SK-N-SH (cell line): Measurements from ENCODE around the gene STAC3. TPM values are rescaled to one million over a fixed set of nuclear protein-coding genes. Genes with fewer than 3 reads are reported as not detected.
A peak's percentile ranks its signal among the peaks of the same experiment; 100 is the strongest.

Experiments
- CTCF ChIA-PET: fragments of 300-600, 350-600 bp; formaldehyde crosslinking; extraction: SDS; loops from one replicate; lab custom pipeline; 2021; lab: Yijun Ruan, JAX
- POLR2A ChIA-PET: fragments of 350-600 bp; sonication (Branson Sonifier 250); formaldehyde crosslinking; extraction: SDS; loops from one replicate; lab custom pipeline; 2020; ENCODE audit warnings: antibody characterized with exemption, inconsistent platforms; lab: Yijun Ruan, JAX
- DNase-seq: peaks from one replicate; pipeline ENCODE4 v3.0.0; 2012
- H2AFZ ChIP-seq: fragments of 200-600 bp; sonication (generic); 2 replicates; pipeline ENCODE4 v1.8.1; 2016; ENCODE audit warnings: antibody characterized with exemption, mild to moderate bottlenecking, low read depth
- H3F3A ChIP-seq: fragments of 200-600 bp; sonication (generic); replicated peaks from 2 replicates; pipeline ENCODE3; 2016; ENCODE audit warnings: antibody characterized with exemption, mild to moderate bottlenecking; ENCODE audit not compliant: insufficient read depth
- H3K27ac ChIP-seq, 2 experiments: fragments of 200-500 bp in 1 of 2; fragments of 200-600 bp in 1 of 2; sonication (Bioruptor generic) in 1 of 2; sonication (generic), shearing (Covaris generic) in 1 of 2; 2 replicates each; pipeline versions ENCODE4 v1.5.1 to v1.6.1; 2014 to 2016; ENCODE audit warnings: low read depth in 2 of 2, inconsistent platforms in 1 of 2, low read length in 1 of 2, mild to moderate bottlenecking in 1 of 2, mixed read lengths in 1 of 2
- H3K27me3 ChIP-seq: fragments of 200-600 bp; sonication (generic), shearing (Covaris generic); 2 replicates; pipeline ENCODE4 v1.6.1; 2016; ENCODE audit warnings: mixed run types; ENCODE audit not compliant: insufficient read depth
- H3K36me3 ChIP-seq, 2 experiments: fragments of 200-500 bp in 1 of 2; fragments of 200-600 bp in 1 of 2; sonication (Bioruptor generic) in 1 of 2; sonication (generic) in 1 of 2; replicated peaks in 1 of 2; 2 replicates each; pipeline versions ENCODE3 to v1.5.1; 2014 to 2016; ENCODE audit warnings: low read length in 1 of 2, mild to moderate bottlenecking in 1 of 2; ENCODE audit not compliant: insufficient read depth in 2 of 2, control insufficient read depth in 1 of 2
- H3K4me1 ChIP-seq, 2 experiments: fragments of 200-500 bp in 1 of 2; fragments of 200-600 bp in 1 of 2; sonication (Bioruptor generic) in 1 of 2; sonication (generic), shearing (Covaris generic) in 1 of 2; 2 replicates each; pipeline versions ENCODE4 v1.5.1 to v1.6.1; 2014 to 2016; ENCODE audit warnings: low read depth in 1 of 2, low read length in 1 of 2, mixed run types in 1 of 2; ENCODE audit not compliant: insufficient read depth in 2 of 2, control insufficient read depth in 1 of 2
- H3K4me2 ChIP-seq: fragments of 200-600 bp; sonication (generic), shearing (Covaris generic); 2 replicates; pipeline ENCODE4 v1.6.1; 2017; ENCODE audit warnings: mixed run types
- H3K4me3 ChIP-seq, 2 experiments: fragments of 200-500 bp in 1 of 2; fragments of 200-600 bp in 1 of 2; sonication (Bioruptor generic) in 1 of 2; sonication (generic), shearing (Covaris generic) in 1 of 2; 2 replicates each; pipeline versions ENCODE4 v1.5.1 to v1.8.1; 2014 to 2016; ENCODE audit warnings: low read depth in 2 of 2, inconsistent platforms in 1 of 2, low read length in 1 of 2, mild to moderate bottlenecking in 1 of 2, mixed read lengths in 1 of 2, moderate library complexity in 1 of 2
- H3K79me2 ChIP-seq: fragments of 200-600 bp; sonication (generic); 2 replicates; pipeline ENCODE4 v1.8.1; 2017; ENCODE audit warnings: mild to moderate bottlenecking; ENCODE audit not compliant: insufficient read depth
- H3K9ac ChIP-seq: fragments of 200-600 bp; sonication (generic); 2 replicates; pipeline ENCODE4 v1.6.1; 2017; ENCODE audit warnings: mixed run types
- H3K9me2 ChIP-seq: fragments of 200-600 bp; sonication (generic); 2 replicates; pipeline ENCODE4 v1.6.1; 2017; ENCODE audit warnings: mixed run types
- H3K9me3 ChIP-seq: fragments of 200-600 bp; sonication (generic); 2 replicates; pipeline ENCODE4 v1.6.1; 2017; ENCODE audit warnings: mixed run types, mild to moderate bottlenecking, moderate library complexity
- H4K20me1 ChIP-seq: fragments of 200-600 bp; sonication (generic); 2 replicates; pipeline ENCODE4 v1.6.1; 2017; ENCODE audit warnings: mild to moderate bottlenecking, mixed run types; ENCODE audit not compliant: insufficient read depth
- EZH2phosphoT487 ChIP-seq: fragments of 200-600 bp; sonication (generic); IDR thresholded peaks from 2 replicates; pipeline ENCODE4 v1.6.1; 2017; ENCODE audit warnings: low read depth, mixed run types, mild to moderate bottlenecking, antibody characterized with exemption, moderate library complexity, borderline replicate concordance
- GABPA ChIP-seq: IDR thresholded peaks from 2 replicates; pipeline ENCODE4 v1.4.0; 2012; ENCODE audit warnings: low read depth, mild to moderate bottlenecking
- JUND ChIP-seq: IDR thresholded peaks from 2 replicates; pipeline ENCODE4 v1.4.0; 2012
- MEF2A ChIP-seq: IDR thresholded peaks from 2 replicates; pipeline ENCODE4 v1.4.0; 2012; ENCODE audit warnings: low read depth, borderline replicate concordance
- MXI1 ChIP-seq: IDR thresholded peaks from 2 replicates; pipeline ENCODE4 v1.6.1; 2012; ENCODE audit warnings: mild to moderate bottlenecking, low read depth, low read length, improper control_type of control experiment
- POLR2AphosphoS5 ChIP-seq: IDR thresholded peaks from 2 replicates; pipeline ENCODE4 v1.6.1; 2012; ENCODE audit warnings: low read depth, low read length
- RXRA ChIP-seq: IDR thresholded peaks from 2 replicates; pipeline ENCODE4 v1.4.0; 2012; ENCODE audit warnings: low read depth, mild to moderate bottlenecking, borderline replicate concordance
- SIN3A ChIP-seq: IDR thresholded peaks from 2 replicates; pipeline ENCODE4 v1.6.1; 2012; ENCODE audit warnings: low read depth, mild to moderate bottlenecking, low read length, moderate library complexity, borderline replicate concordance
- SMC3 ChIP-seq: IDR thresholded peaks from 2 replicates; pipeline ENCODE4 v1.6.1; 2012; ENCODE audit warnings: low read depth, low read length, improper control_type of control experiment
- ZBTB33 ChIP-seq: IDR thresholded peaks from 2 replicates; pipeline ENCODE4 v1.4.0; 2012; ENCODE audit warnings: low read depth, borderline replicate concordance
- WGBS: methylation state at CpG from one replicate; pipeline ENCODE4 v1.1.6; 2017; ENCODE audit warnings: low lambda C conversion rate; 5-methylcytosine and 5-hydroxymethylcytosine counted together
- polyA plus RNA-seq, 3 experiments: library from polyadenylated mRNA; depleted of rRNA; stranded (reverse); fragments of >200 nt; gene quantifications; 2 replicates each; pipeline ENCODE4 v1.2.3, GENCODE V29; 2012
- TF ChIP-seq, protein P1 (sequence below): IDR thresholded peaks from 2 replicates; pipeline ENCODE4 v1.6.1; 2012; ENCODE audit warnings: mild to moderate bottlenecking, low read depth, low read length, moderate library complexity
- TF ChIP-seq, protein P2 (sequence below): fragments of 150-350 bp; IDR thresholded peaks from 2 replicates; pipeline ENCODE4 v1.6.1; 2017; ENCODE audit warnings: antibody characterized with exemption, low read length, low read depth, borderline replicate concordance

The STAC3 gene
- polyA plus RNA-seq, 1 of the 3 experiments (the other 2 are of a cell fraction) = 0.76 TPM

GRCh38 chr12:57219993-57220754, 30.8 kb downstream of the STAC3 start:
- Histone ChIP-seq H3K9me2 (no peaks in the 10 kb centered on the region), H3K4me2 (no peak overlapping the region), H3K4me3 (no peak overlapping the region), H3K36me3 (no peaks in the 10 kb centered on the region), H3K27ac (no peak overlapping the region), H3K27me3 (peaks cover 48% of the 10 kb centered on the region), H3K79me2 (no peaks in the 10 kb centered on the region), H3K4me1 (peaks cover 0 to 21% of the 10 kb centered on the region in 2 experiments; a peak in 1 of 4 replicates), H3F3A (no peaks in the 10 kb centered on the region), H3K9ac (no peak overlapping the region), H4K20me1 (no peaks in the 10 kb centered on the region), H2AFZ (no peak overlapping the region), H3K9me3 (no peaks in the 10 kb centered on the region)
- TF ChIP-seq MEF2A (no peak), SMC3 (no peak), ZBTB33 (no peak), SIN3A (no peak), POLR2AphosphoS5 (no peak), RXRA (no peak), GABPA (no peak), JUND (no peak), EZH2phosphoT487 (no peak), MXI1 (no peak)
- TF ChIP-seq, protein P1, sequence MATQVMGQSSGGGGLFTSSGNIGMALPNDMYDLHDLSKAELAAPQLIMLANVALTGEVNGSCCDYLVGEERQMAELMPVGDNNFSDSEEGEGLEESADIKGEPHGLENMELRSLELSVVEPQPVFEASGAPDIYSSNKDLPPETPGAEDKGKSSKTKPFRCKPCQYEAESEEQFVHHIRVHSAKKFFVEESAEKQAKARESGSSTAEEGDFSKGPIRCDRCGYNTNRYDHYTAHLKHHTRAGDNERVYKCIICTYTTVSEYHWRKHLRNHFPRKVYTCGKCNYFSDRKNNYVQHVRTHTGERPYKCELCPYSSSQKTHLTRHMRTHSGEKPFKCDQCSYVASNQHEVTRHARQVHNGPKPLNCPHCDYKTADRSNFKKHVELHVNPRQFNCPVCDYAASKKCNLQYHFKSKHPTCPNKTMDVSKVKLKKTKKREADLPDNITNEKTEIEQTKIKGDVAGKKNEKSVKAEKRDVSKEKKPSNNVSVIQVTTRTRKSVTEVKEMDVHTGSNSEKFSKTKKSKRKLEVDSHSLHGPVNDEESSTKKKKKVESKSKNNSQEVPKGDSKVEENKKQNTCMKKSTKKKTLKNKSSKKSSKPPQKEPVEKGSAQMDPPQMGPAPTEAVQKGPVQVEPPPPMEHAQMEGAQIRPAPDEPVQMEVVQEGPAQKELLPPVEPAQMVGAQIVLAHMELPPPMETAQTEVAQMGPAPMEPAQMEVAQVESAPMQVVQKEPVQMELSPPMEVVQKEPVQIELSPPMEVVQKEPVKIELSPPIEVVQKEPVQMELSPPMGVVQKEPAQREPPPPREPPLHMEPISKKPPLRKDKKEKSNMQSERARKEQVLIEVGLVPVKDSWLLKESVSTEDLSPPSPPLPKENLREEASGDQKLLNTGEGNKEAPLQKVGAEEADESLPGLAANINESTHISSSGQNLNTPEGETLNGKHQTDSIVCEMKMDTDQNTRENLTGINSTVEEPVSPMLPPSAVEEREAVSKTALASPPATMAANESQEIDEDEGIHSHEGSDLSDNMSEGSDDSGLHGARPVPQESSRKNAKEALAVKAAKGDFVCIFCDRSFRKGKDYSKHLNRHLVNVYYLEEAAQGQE = no peak
- TF ChIP-seq, protein P2, sequence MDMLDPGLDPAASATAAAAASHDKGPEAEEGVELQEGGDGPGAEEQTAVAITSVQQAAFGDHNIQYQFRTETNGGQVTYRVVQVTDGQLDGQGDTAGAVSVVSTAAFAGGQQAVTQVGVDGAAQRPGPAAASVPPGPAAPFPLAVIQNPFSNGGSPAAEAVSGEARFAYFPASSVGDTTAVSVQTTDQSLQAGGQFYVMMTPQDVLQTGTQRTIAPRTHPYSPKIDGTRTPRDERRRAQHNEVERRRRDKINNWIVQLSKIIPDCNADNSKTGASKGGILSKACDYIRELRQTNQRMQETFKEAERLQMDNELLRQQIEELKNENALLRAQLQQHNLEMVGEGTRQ = no peak
- DNase-seq = peak; percentile 77
- POLR2A ChIA-PET = interaction anchor here (1.4 to 1.6 kb wide), 2 partner anchors 10 to 19 kb away, joined by 3 to 9 read pairs; partner anchors contain the start of gene SHMT2
- CTCF ChIA-PET = interaction anchor here (0.6 to 15.9 kb wide), 5 partner anchors 18 to 413 kb away, joined by 3 to 937 read pairs (median 3); partner anchors contain the start of genes B4GALNT1, SHMT2 and STAC3
- WGBS = 19% methylated on average over 36 of the region's 38 CpGs
